ENCODE data around the gene PPFIA4.

Gene PPFIA4

GRCh38 chr1:203085528-203086406 lies 59.5 kb downstream of the PPFIA4 start, which contains the start of gene MYOG:
Gene MYOG (minus strand): TSS chr1:203086012. CDS start chr1:203085961, 51 bp downstream.
- no peak for DNase-seq

- no peak for DNase-seq
These were observed 60.9 kb downstream of the PPFIA4 start for GRCh38 chr1:203086992-203087763.

GRCh38 chr1:203088441-203088840 lies 62.1 kb downstream of the PPFIA4 start:
- no peak for DNase-seq

GRCh38 chr1:203089001-203089650 lies 62.8 kb downstream of the PPFIA4 start:
- no peak for DNase-seq

GRCh38 chr1:203089651-203090045 lies 63.4 kb downstream of the PPFIA4 start:
- no peak for DNase-seq

GRCh38 chr1:203090421-203091198 lies 64.3 kb downstream of the PPFIA4 start:
- DNase-seq: no peak

- DNase-seq: no peak
These were observed 64.8 kb downstream of the PPFIA4 start for GRCh38 chr1:203091199-203091477.

GRCh38 chr1:203091761-203092330 lies 65.6 kb downstream of the PPFIA4 start:
- no peak for DNase-seq

GRCh38 chr1:203093754-203094410 lies 67.6 kb downstream of the PPFIA4 start:
- DNase-seq: no peak

- DNase-seq: no peak
These were observed 68.9 kb downstream of the PPFIA4 start for GRCh38 chr1:203095061-203095690.

GRCh38 chr1:203096566-203096965 lies 70.3 kb downstream of the PPFIA4 start:
- no peak for DNase-seq

- no peak for DNase-seq
These were observed 70.7 kb downstream of the PPFIA4 start for GRCh38 chr1:203097001-203097400.

GRCh38 chr1:203098445-203098844 lies 72.2 kb downstream of the PPFIA4 start:
- DNase-seq: no peak

- no peak for DNase-seq
These were observed 72.7 kb downstream of the PPFIA4 start for GRCh38 chr1:203098914-203099520.

GRCh38 chr1:203099805-203100515 lies 73.7 kb downstream of the PPFIA4 start:
- no peak for DNase-seq

- no peak for DNase-seq
These were observed 74.2 kb downstream of the PPFIA4 start for GRCh38 chr1:203100516-203100869.

GRCh38 chr1:203101813-203102634 lies 75.7 kb downstream of the PPFIA4 start:
- no peak for DNase-seq

- DNase-seq: no peak
These were observed 76.9 kb downstream of the PPFIA4 start for GRCh38 chr1:203103216-203103615.

- DNase-seq: no peak
These were observed 77.7 kb downstream of the PPFIA4 start for GRCh38 chr1:203103829-203104495.
